Upper lobe of left lung (tissue), 4 donors: ENCODE data around the gene TIGD3.

ENCODE experiments used
- CTCF ChIP-seq, 6 experiments: fragments of 450-650 bp in 4 of 6; fragments of 200-600 bp in 2 of 6; sonication (generic) in 2 of 6; IDR thresholded peaks; one replicate each; pipeline ENCODE4 v1.5.1; 2016 to 2019; ENCODE audit warnings: antibody characterized with exemption in 6 of 6
- POLR2A ChIP-seq, 4 donors: fragments of 450-650 bp; IDR thresholded peaks; one replicate each; pipeline ENCODE4 v1.5.1; 2016 to 2017; ENCODE audit warnings: antibody characterized with exemption in 4 of 4, mild to moderate bottlenecking in 2 of 4

- no peak for TF ChIP-seq POLR2A (IDR thresholded peaks at IDR 0.05)
- TF ChIP-seq CTCF (IDR thresholded peaks at IDR 0.05) = no peak
Measured at GRCh38 chr11:65330544-65330943, 24.0 kb upstream of the TIGD3 start.
